ENCODE data around the gene IMPACT. TPM values are rescaled to one million over a fixed set of nuclear protein-coding genes. Genes with fewer than 3 reads are reported as not detected.

IMPACT gene
- total RNA-seq, 2 donors from 2014 or later, result 19.8 to 25.6 TPM

DNA sequence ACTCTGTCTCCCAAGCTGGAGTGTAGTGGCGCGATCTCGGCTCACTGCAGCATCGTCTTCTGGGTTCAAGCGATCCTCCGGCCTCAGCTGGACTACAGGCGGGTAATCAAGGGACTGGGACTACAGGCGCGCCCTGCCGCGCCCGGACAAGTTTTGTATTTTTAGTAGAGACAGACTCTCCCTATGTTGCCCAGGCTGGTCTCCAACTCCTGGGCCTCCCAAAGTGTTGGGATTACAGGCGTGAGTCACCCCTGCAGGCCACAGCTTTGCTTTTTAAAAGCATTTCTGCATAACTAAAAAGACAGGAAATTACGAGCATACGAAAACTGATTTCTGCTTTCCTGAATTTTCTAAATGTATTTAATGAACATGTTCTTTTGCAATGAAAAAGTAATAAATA, 27.9 kb upstream of the IMPACT start:
- H3K4me1 ChIP-seq, result no peaks in the 10 kb centered on the region
- TF ChIP-seq, protein P1, sequence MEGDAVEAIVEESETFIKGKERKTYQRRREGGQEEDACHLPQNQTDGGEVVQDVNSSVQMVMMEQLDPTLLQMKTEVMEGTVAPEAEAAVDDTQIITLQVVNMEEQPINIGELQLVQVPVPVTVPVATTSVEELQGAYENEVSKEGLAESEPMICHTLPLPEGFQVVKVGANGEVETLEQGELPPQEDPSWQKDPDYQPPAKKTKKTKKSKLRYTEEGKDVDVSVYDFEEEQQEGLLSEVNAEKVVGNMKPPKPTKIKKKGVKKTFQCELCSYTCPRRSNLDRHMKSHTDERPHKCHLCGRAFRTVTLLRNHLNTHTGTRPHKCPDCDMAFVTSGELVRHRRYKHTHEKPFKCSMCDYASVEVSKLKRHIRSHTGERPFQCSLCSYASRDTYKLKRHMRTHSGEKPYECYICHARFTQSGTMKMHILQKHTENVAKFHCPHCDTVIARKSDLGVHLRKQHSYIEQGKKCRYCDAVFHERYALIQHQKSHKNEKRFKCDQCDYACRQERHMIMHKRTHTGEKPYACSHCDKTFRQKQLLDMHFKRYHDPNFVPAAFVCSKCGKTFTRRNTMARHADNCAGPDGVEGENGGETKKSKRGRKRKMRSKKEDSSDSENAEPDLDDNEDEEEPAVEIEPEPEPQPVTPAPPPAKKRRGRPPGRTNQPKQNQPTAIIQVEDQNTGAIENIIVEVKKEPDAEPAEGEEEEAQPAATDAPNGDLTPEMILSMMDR (IDR thresholded peaks at IDR 0.05), result no peak
- no peak overlapping the region for H3K27ac ChIP-seq
- H3K36me3 ChIP-seq, result no peaks in the 10 kb centered on the region
- no peak overlapping the region for H3K4me3 ChIP-seq
- DNase-seq, result peak; percentile 38
- intact Hi-C loops (cut with DNase I), result no loop called here
- H3K9me3 ChIP-seq, result no peaks in the 10 kb centered on the region
- peak overlapping the region in 1 of 2 donors; percentile 2 for H3K9ac ChIP-seq (ENCODE audit: low read depth in 2 of 2, low read length in 2 of 2)
- H3K27me3 ChIP-seq, result no peaks in the 10 kb centered on the region

DNA sequence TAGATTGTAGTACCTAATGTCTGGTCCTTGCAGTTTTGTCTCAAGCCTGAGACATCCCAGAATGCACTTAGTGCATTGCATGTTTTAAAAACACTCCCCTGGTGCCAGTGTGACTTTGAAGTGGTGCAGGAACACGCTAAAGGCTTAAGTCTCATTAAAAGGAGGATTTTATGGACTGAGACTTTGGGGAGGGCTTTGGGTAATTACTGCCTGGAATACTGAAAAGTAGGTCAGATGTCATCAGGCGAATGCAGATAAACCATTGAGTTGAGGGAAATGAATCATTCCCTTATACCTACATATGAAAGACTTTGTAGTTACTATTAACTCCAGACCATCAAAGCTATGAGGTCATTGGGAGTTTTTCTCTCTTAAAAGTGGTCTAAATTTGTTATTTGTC, 25.9 kb upstream of the IMPACT start:
- Histone ChIP-seq H3K9me3 (no peaks in the 10 kb centered on the region), H3K4me3 (no peak overlapping the region), H3K27ac (no peak overlapping the region), H3K27me3 (no peaks in the 10 kb centered on the region), H3K9ac (ENCODE audit: low read depth in 2 of 2, low read length in 2 of 2) (no peak overlapping the region), H3K36me3 (no peaks in the 10 kb centered on the region), H3K4me1 (no peaks in the 10 kb centered on the region)
- DNase-seq, result no peak
- intact Hi-C loops (cut with DNase I), result no loop called here
- TF ChIP-seq, protein P1 (IDR thresholded peaks at IDR 0.05), result no peak

DNA sequence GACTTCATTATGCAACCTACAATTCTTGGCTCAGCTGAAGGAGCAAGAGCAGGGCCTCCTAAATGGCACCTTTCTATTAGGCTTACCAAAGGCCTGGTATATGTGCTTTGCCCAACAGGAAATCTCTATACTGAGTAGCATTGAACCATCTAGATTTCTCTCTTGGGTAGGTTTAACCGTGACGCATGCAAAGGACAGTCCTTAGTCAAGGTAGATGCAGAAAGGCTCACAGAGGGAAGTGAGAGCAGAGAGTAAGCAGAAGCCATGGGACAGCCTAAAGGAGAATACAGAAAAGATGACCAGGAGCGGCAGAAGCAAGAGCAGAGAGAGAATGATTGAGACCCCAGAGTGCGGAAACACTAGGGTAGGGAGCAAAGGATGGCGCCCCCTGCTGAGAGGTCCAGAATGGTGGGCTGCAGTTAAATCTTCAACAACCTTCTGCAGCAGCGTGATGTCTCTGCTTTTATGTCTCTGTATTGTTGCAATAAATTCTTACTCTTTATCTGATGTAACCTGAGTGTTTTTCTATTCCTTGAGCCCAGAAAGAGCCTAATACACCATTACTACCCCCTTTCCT, 24.2 kb upstream of the IMPACT start:
- Histone ChIP-seq H3K9me3 (no peaks in the 10 kb centered on the region), H3K4me1 (no peaks in the 10 kb centered on the region), H3K4me3 (no peak overlapping the region), H3K27ac (no peak overlapping the region), H3K36me3 (no peaks in the 10 kb centered on the region), H3K27me3 (no peaks in the 10 kb centered on the region), H3K9ac (ENCODE audit: low read depth in 2 of 2, low read length in 2 of 2) (no peak overlapping the region)
- TF ChIP-seq, protein P1 (IDR thresholded peaks at IDR 0.05), result no peak
- no peak for DNase-seq
- intact Hi-C loops (cut with DNase I), result no loop called here

DNA sequence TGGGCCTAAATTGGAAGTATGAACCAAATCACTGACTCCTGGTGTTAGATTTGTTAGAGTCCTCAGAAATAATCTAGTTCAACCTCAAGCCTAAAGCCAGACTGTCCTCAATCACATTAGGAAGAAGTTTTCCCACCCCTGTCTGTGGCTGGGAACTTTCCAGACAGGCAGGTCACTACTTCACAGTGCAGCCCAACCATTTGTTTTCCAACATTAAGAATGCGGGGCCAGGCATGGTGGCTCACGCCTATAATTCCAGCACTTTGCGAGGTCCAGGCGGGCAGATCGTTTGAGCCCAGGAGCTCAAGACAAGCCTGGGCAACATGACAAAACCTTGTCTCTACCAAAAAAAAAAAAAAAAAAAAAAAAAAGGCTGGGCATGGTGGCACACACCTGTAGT, 23.4 kb upstream of the IMPACT start:
- DNase-seq, result no peak
- H3K36me3 ChIP-seq, result no peaks in the 10 kb centered on the region
- H3K9me3 ChIP-seq, result no peaks in the 10 kb centered on the region
- TF ChIP-seq, protein P1 (IDR thresholded peaks at IDR 0.05), result no peak
- no peaks in the 10 kb centered on the region for H3K4me1 ChIP-seq
- no peak overlapping the region for H3K9ac ChIP-seq (ENCODE audit: low read depth in 2 of 2, low read length in 2 of 2)
- no peak overlapping the region for H3K27ac ChIP-seq
- no peaks in the 10 kb centered on the region for H3K27me3 ChIP-seq
- H3K4me3 ChIP-seq, result no peak overlapping the region
- intact Hi-C loops (cut with DNase I), result no loop called here

DNA sequence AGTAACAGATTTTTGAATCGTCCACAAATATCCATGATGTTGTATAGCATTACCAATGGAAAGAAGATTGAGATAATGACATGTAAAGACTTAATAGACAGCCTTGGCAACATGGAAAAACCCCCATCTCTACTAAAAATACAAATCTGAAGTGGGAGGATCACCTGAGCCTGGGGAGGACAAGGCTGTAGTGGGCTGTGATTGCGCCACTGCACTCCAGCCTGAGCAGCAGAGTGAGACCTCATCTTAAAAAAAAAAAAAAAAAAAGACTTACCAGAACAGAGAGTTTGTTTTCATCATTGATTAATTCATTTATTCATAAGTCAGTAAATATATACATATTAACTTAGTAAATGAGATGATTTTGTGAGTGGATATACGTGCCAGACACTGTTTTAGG, 21.9 kb upstream of the IMPACT start:
- no peaks in the 10 kb centered on the region for H3K36me3 ChIP-seq
- H3K4me3 ChIP-seq, result no peak overlapping the region
- intact Hi-C loops (cut with DNase I), result no loop called here
- H3K27ac ChIP-seq, result no peak overlapping the region
- no peaks in the 10 kb centered on the region for H3K27me3 ChIP-seq
- no peaks in the 10 kb centered on the region for H3K4me1 ChIP-seq
- H3K9ac ChIP-seq (ENCODE audit: low read depth in 2 of 2, low read length in 2 of 2), result no peak overlapping the region
- no peaks in the 10 kb centered on the region for H3K9me3 ChIP-seq
- no peak for DNase-seq
- TF ChIP-seq, protein P1 (IDR thresholded peaks at IDR 0.05), result no peak

All from colonic mucosa (tissue), 4 donors.